Measurements from ENCODE around the gene THBD.
A peak's percentile ranks its signal among the peaks of the same experiment; 100 is the strongest.

- peak in 4 of 6 experiments; percentile 24 to 51 (median 32) for TF ChIP-seq CTCF (IDR thresholded peaks at IDR 0.05)
- TF ChIP-seq POLR2A (IDR thresholded peaks at IDR 0.05) = no peak
Measured at GRCh38 chr20:23061734-23062561, 12.5 kb upstream of the THBD start.
